ES-I3 (cell line): ENCODE data around the gene RRAD.
"Not testable (repeated sequence)": the region's sequence is repeated elsewhere in the genome, so short reads cannot be mapped to it uniquely, and the experiment has no call there.

Source experiments
- H3K36me3 ChIP-seq: 2 replicates; pipeline ENCODE4 v1.6.1; 2013; ENCODE audit warnings: mild to moderate bottlenecking, low read length, control low read depth, moderate library complexity; ENCODE audit not compliant: insufficient read depth
- H3K4me1 ChIP-seq: 2 replicates; pipeline ENCODE4 v1.6.1; 2013; ENCODE audit warnings: mild to moderate bottlenecking, control low read depth, low read length; ENCODE audit not compliant: insufficient read depth
- H3K9ac ChIP-seq: 2 replicates; pipeline ENCODE4 v1.6.1; 2013; ENCODE audit warnings: low read depth, mild to moderate bottlenecking, low read length, moderate library complexity
- H3K9me3 ChIP-seq: 2 replicates; pipeline ENCODE4 v1.6.1; 2013; ENCODE audit warnings: mild to moderate bottlenecking, low read length, moderate library complexity; ENCODE audit not compliant: control insufficient read depth, insufficient read depth

Gene RRAD

GRCh38 chr16:66898933-66899309, 26.4 kb downstream of the RRAD start:
- no peak overlapping the region for H3K9ac ChIP-seq
- H3K4me1 ChIP-seq: peaks cover 11% of the 10 kb centered on the region
- H3K36me3 ChIP-seq: no peaks in the 10 kb centered on the region
- no peaks in the 10 kb centered on the region for H3K9me3 ChIP-seq

GRCh38 chr16:66898207-66898606, 27.1 kb downstream of the RRAD start:
- Histone ChIP-seq H3K9ac (no peak overlapping the region), H3K9me3 (no peaks in the 10 kb centered on the region), H3K36me3 (no peaks in the 10 kb centered on the region), H3K4me1 (peaks cover 11% of the 10 kb centered on the region)

GRCh38 chr16:66896682-66897081, 28.7 kb downstream of the RRAD start:
- not testable (repeated sequence) for H3K36me3 ChIP-seq, H3K9me3 ChIP-seq, H3K9ac ChIP-seq
- peaks cover 11% of the 10 kb centered on the region for H3K4me1 ChIP-seq

- Histone ChIP-seq H3K36me3 (no peaks in the 10 kb centered on the region; the same call in 1 of the 2 replicates), H3K9me3 (no peaks in the 10 kb centered on the region), H3K4me1 (peaks cover 11% of the 10 kb centered on the region), H3K9ac (no peak overlapping the region)
Observed at GRCh38 chr16:66895999-66896398, 29.3 kb downstream of the RRAD start.

- no peaks in the 10 kb centered on the region; the same call in 1 of the 2 replicates for H3K36me3 ChIP-seq
- H3K9me3 ChIP-seq: no peaks in the 10 kb centered on the region
- H3K4me1 ChIP-seq: peaks cover 11% of the 10 kb centered on the region
- H3K9ac ChIP-seq: no peak overlapping the region
Observed at GRCh38 chr16:66895689-66895979, 29.7 kb downstream of the RRAD start.

- H3K9ac ChIP-seq: no peak overlapping the region
- no peaks in the 10 kb centered on the region; the same call in 1 of the 2 replicates for H3K36me3 ChIP-seq
- no peaks in the 10 kb centered on the region for H3K9me3 ChIP-seq
- peaks cover 7% of the 10 kb centered on the region for H3K4me1 ChIP-seq
Observed at GRCh38 chr16:66894948-66895688, 30.2 kb downstream of the RRAD start.

GRCh38 chr16:66894055-66894454, 31.3 kb downstream of the RRAD start:
- Histone ChIP-seq H3K9me3 (no peaks in the 10 kb centered on the region), H3K36me3 (no peaks in the 10 kb centered on the region; the same call in 1 of the 2 replicates), H3K9ac (no peak overlapping the region), H3K4me1 (no peaks in the 10 kb centered on the region)

- Histone ChIP-seq H3K4me1 (0 out of 2 replicates have a peak, but pooled peaks cover 2% of the 10 kb centered on the region), H3K9me3 (no peaks in the 10 kb centered on the region), H3K9ac (no peak overlapping the region), H3K36me3 (no peaks in the 10 kb centered on the region; the same call in 1 of the 2 replicates)
Observed at GRCh38 chr16:66891797-66892196, 33.5 kb downstream of the RRAD start.

- Histone ChIP-seq H3K9me3 (no peaks in the 10 kb centered on the region), H3K4me1 (0 out of 2 replicates have a peak, but pooled peaks cover 3% of the 10 kb centered on the region), H3K9ac (no peak overlapping the region), H3K36me3 (no peaks in the 10 kb centered on the region; the same call in 1 of the 2 replicates)
Observed at GRCh38 chr16:66891360-66891759, 34.0 kb downstream of the RRAD start.

GRCh38 chr16:66890799-66891198, 34.5 kb downstream of the RRAD start:
- H3K9me3 ChIP-seq: no peaks in the 10 kb centered on the region
- 0 out of 2 replicates have a peak, but pooled peaks cover 3% of the 10 kb centered on the region for H3K4me1 ChIP-seq
- no peak overlapping the region for H3K9ac ChIP-seq
- no peaks in the 10 kb centered on the region; the same call in 1 of the 2 replicates for H3K36me3 ChIP-seq

- 0 out of 2 replicates have a peak, but pooled peaks cover 3% of the 10 kb centered on the region for H3K4me1 ChIP-seq
- H3K36me3 ChIP-seq: peaks cover 5% of the 10 kb centered on the region
- H3K9me3 ChIP-seq: no peaks in the 10 kb centered on the region
- H3K9ac ChIP-seq: no peak overlapping the region
Observed at GRCh38 chr16:66889622-66890021, 35.7 kb downstream of the RRAD start.

GRCh38 chr16:66888647-66889615, 36.4 kb downstream of the RRAD start:
- Histone ChIP-seq H3K4me1 (0 out of 2 replicates have a peak, but pooled peaks cover 3% of the 10 kb centered on the region), H3K36me3 (peaks cover 7% of the 10 kb centered on the region), H3K9me3 (no peaks in the 10 kb centered on the region), H3K9ac (no peak overlapping the region)

GRCh38 chr16:66886914-66887313, 38.4 kb downstream of the RRAD start:
- H3K36me3 ChIP-seq: peaks cover 7% of the 10 kb centered on the region
- 0 out of 2 replicates have a peak, but pooled peaks cover 3% of the 10 kb centered on the region for H3K4me1 ChIP-seq
- no peaks in the 10 kb centered on the region for H3K9me3 ChIP-seq
- no peak overlapping the region for H3K9ac ChIP-seq

GRCh38 chr16:66886321-66886720, 39.0 kb downstream of the RRAD start:
- Histone ChIP-seq H3K4me1 (0 out of 2 replicates have a peak, but pooled peaks cover 3% of the 10 kb centered on the region), H3K36me3 (peaks cover 7% of the 10 kb centered on the region), H3K9me3 (no peaks in the 10 kb centered on the region), H3K9ac (no peak overlapping the region)
